Motor neuron (in vitro differentiated cells): Measurements from ENCODE around the gene RDH16. TPM values are rescaled to one million over a fixed set of nuclear protein-coding genes. Genes with fewer than 3 reads are reported as not detected.
A peak's percentile ranks its signal among the peaks of the same experiment; 100 is the strongest.
"Not testable (repeated sequence)": the region's sequence is repeated elsewhere in the genome, so short reads cannot be mapped to it uniquely, and the experiment has no call there.

Experiments
- ATAC-seq, 8 experiments: fragments of 200-7000 bp; cut with Tn5 transposase; replicated peaks in 6 of 8; 2 replicates each; pipeline ENCODE4 v1.8.0; 2021; ENCODE audit warnings: mild to moderate bottlenecking in 8 of 8, moderate library complexity in 8 of 8
- H3K27ac ChIP-seq, 2 donors: fragments of 250-450 bp; sonication (Bioruptor Pico); 2 replicates each; pipeline ENCODE4 v1.9.0; 2021; ENCODE audit warnings: antibody characterized with exemption in 2 of 2, mild to moderate bottlenecking in 2 of 2, moderate library complexity in 1 of 2
- H3K4me1 ChIP-seq, 2 donors: fragments of 250-450 bp; sonication (Bioruptor Pico); replicated peaks in 1 of 2; 2 replicates each; pipeline ENCODE4 v1.6.1; 2021; ENCODE audit warnings: antibody characterized with exemption in 2 of 2, mild to moderate bottlenecking in 2 of 2, moderate library complexity in 1 of 2
- H3K4me3 ChIP-seq, 5 donors: fragments of 250-450 bp; sonication (Bioruptor Pico); 2 replicates each; pipeline ENCODE4 v1.9.0; 2021; ENCODE audit warnings: antibody characterized with exemption in 5 of 5, mild to moderate bottlenecking in 5 of 5, moderate library complexity in 4 of 5
- WGBS, 10 experiments: fragments of 450-650 bp; shearing (Covaris generic); methylation state at CpG; one replicate each; pipeline ENCODE4 v1.0.0; 2022; 5-methylcytosine and 5-hydroxymethylcytosine counted together
- in situ Hi-C, 9 experiments: fragments of 400-800 bp; cut with MboI; loops; one replicate each; pipeline ENCODE4 v1.15.0; 2021; ENCODE audit warnings: low sequenced_read_pairs in 9 of 9, low pct_unique_long_range_greater_than_20kb in 2 of 9; ENCODE audit not compliant: unreplicated experiment in 9 of 9
- total RNA-seq, 8 experiments: library from RNA; unstranded; fragments of 300-600 nt; gene quantifications; 2 replicates each; pipeline versions ENCODE4 v1.2.3 to v1.2.4, GENCODE V29; 2022

Gene RDH16
- total RNA-seq, 8 experiments from 2014 or later: 0.14 to 1.7 (median 0.43) TPM

GRCh38 chr12:56943374-56943773 is 14.0 kb downstream of the RDH16 start:
- H3K4me1 ChIP-seq, H3K27ac ChIP-seq, ATAC-seq, H3K4me3 ChIP-seq, in situ Hi-C loops: not testable (repeated sequence)
- 0 to 100% (median 87%) methylated on average over 1 of the region's 1 CpG; no CpG with 5 or more reads in 2 of the 10 experiments for WGBS, 10 experiments

- WGBS, 10 experiments: 0 to 25% (median 20%) methylated on average over 1 of the region's 3 CpGs; no CpG with 5 or more reads in 7 of the 10 experiments
- in situ Hi-C loops: no loop called here
- H3K4me3 ChIP-seq: no peak overlapping the region
- H3K4me1 ChIP-seq: no peaks in the 10 kb centered on the region
- peak in 6 of 8 experiments; percentile 28 to 99 (median 72) for ATAC-seq
- no peak overlapping the region for H3K27ac ChIP-seq
Observed at GRCh38 chr12:56941299-56942017, 15.9 kb downstream of the RDH16 start.

GRCh38 chr12:56940942-56941298 is 16.5 kb downstream of the RDH16 start:
- no CpG with 5 or more reads among the region's 4 CpGs for WGBS, 10 experiments
- in situ Hi-C loops: not testable (repeated sequence)
- peak in 2 of 8 experiments; percentile 13 to 18 for ATAC-seq

GRCh38 chr12:56935752-56936151 is 21.7 kb downstream of the RDH16 start:
- H3K4me3 ChIP-seq: no peak overlapping the region
- in situ Hi-C loops: no loop called here
- no peak for ATAC-seq
- no peak overlapping the region for H3K27ac ChIP-seq
- 60 to 71% methylated on average over 1 of the region's 2 CpGs; no CpG with 5 or more reads in 8 of the 10 experiments for WGBS, 10 experiments
- H3K4me1 ChIP-seq: peaks cover 0 to 4% of the 10 kb centered on the region in 2 donors

More at GRCh38 chr12:56940942-56941298, 16.5 kb downstream of the RDH16 start:
- H3K27ac ChIP-seq, H3K4me3 ChIP-seq, H3K4me1 ChIP-seq: not testable (repeated sequence)

- Histone ChIP-seq H3K4me3 (no peak overlapping the region), H3K4me1 (peaks cover 0 to 4% of the 10 kb centered on the region in 2 donors), H3K27ac (no peak overlapping the region)
- in situ Hi-C loops: no loop called here
- WGBS, 10 experiments: 0 to 65% (median 30%) methylated on average over 1 to 2 of the region's 2 CpGs; no CpG with 5 or more reads in 5 of the 10 experiments
- no peak for ATAC-seq
Observed at GRCh38 chr12:56935157-56935556, 22.3 kb downstream of the RDH16 start.

GRCh38 chr12:56933826-56934625 is 23.4 kb downstream of the RDH16 start, which contains the start of gene SDR9C7:
SDR9C7 (minus strand) TSS chr12:56934408; CDS start chr12:56934261, 147 bp downstream.
- Histone ChIP-seq H3K27ac (no peak within 1 kb of the TSS), H3K4me1 (peaks cover 0 to 4% of the 10 kb centered on the region in 2 donors), H3K4me3 (no peak within 1 kb of the TSS)
- in situ Hi-C loops: no loop called here
- 50 to 100% (median 88%) methylated on average over 2 to 11 of the region's 15 CpGs; no CpG with 5 or more reads in 3 of the 10 experiments for WGBS, 10 experiments
- no peak for ATAC-seq

GRCh38 chr12:56932867-56933266 is 24.5 kb downstream of the RDH16 start:
- ATAC-seq: peak in 3 of 8 experiments; percentile 59 to 94 (median 93)
- 100% methylated on average over 1 of the region's 1 CpG; no CpG with 5 or more reads in 7 of the 10 experiments for WGBS, 10 experiments

GRCh38 chr12:56932146-56932545 is 25.3 kb downstream of the RDH16 start:
- no peak overlapping the region for H3K27ac ChIP-seq
- 33 to 83% (median 75%) methylated on average over 1 to 5 of the region's 5 CpGs; no CpG with 5 or more reads in 3 of the 10 experiments for WGBS, 10 experiments
- in situ Hi-C loops: no loop called here

More at GRCh38 chr12:56932867-56933266, 24.5 kb downstream of the RDH16 start:
- Histone ChIP-seq H3K4me1 (peaks cover 0 to 4% of the 10 kb centered on the region in 2 donors), H3K27ac (no peak overlapping the region), H3K4me3 (no peak overlapping the region)
- in situ Hi-C loops: no loop called here

GRCh38 chr12:56931474-56931978 is 25.9 kb downstream of the RDH16 start:
- Histone ChIP-seq H3K4me3 (no peak overlapping the region), H3K4me1 (peaks cover 0 to 4% of the 10 kb centered on the region in 2 donors), H3K27ac (no peak overlapping the region)
- peak in 3 of 8 experiments; percentile 28 to 89 (median 63) for ATAC-seq
- WGBS, 10 experiments: no CpG with 5 or more reads among the region's 2 CpGs
- in situ Hi-C loops: no loop called here

More at GRCh38 chr12:56932146-56932545, 25.3 kb downstream of the RDH16 start:
- Histone ChIP-seq H3K4me3 (no peak overlapping the region), H3K4me1 (peaks cover 0 to 4% of the 10 kb centered on the region in 2 donors)
- no peak for ATAC-seq

- no peak overlapping the region for H3K4me3 ChIP-seq
- ATAC-seq: no peak
- in situ Hi-C loops: no loop called here
- 84 to 100% (median 92%) methylated on average over 1 to 5 of the region's 8 CpGs; no CpG with 5 or more reads in 4 of the 10 experiments for WGBS, 10 experiments
- H3K4me1 ChIP-seq: peaks cover 0 to 4% of the 10 kb centered on the region in 2 donors
- no peak overlapping the region for H3K27ac ChIP-seq
Observed at GRCh38 chr12:56930241-56930640, 27.2 kb downstream of the RDH16 start.

GRCh38 chr12:56929780-56930179 is 27.6 kb downstream of the RDH16 start:
- H3K4me1 ChIP-seq: peaks cover 0 to 4% of the 10 kb centered on the region in 2 donors
- ATAC-seq: no peak
- in situ Hi-C loops: no loop called here
- no peak overlapping the region for H3K4me3 ChIP-seq
- H3K27ac ChIP-seq: no peak overlapping the region
- 50 to 80% (median 73%) methylated on average over 1 to 4 of the region's 4 CpGs; no CpG with 5 or more reads in 5 of the 10 experiments for WGBS, 10 experiments

GRCh38 chr12:56928262-56928661 is 29.1 kb downstream of the RDH16 start:
- H3K4me1 ChIP-seq: peaks cover 0 to 4% of the 10 kb centered on the region in 2 donors
- 0 to 83% (median 67%) methylated on average over 1 to 3 of the region's 3 CpGs for WGBS, 10 experiments
- no peak overlapping the region for H3K4me3 ChIP-seq
- in situ Hi-C loops: no loop called here
- ATAC-seq: no peak
- no peak overlapping the region for H3K27ac ChIP-seq

- Histone ChIP-seq H3K4me3 (no peak overlapping the region), H3K4me1 (peaks cover 0 to 4% of the 10 kb centered on the region in 2 donors), H3K27ac (no peak overlapping the region)
- 79 to 100% (median 84%) methylated on average over 1 to 4 of the region's 4 CpGs; no CpG with 5 or more reads in 7 of the 10 experiments for WGBS, 10 experiments
- in situ Hi-C loops: no loop called here
- ATAC-seq: no peak
Observed at GRCh38 chr12:56927281-56927680, 30.1 kb downstream of the RDH16 start.
